Measurements from ENCODE around the gene THBS2.

The THBS2 gene

DNA sequence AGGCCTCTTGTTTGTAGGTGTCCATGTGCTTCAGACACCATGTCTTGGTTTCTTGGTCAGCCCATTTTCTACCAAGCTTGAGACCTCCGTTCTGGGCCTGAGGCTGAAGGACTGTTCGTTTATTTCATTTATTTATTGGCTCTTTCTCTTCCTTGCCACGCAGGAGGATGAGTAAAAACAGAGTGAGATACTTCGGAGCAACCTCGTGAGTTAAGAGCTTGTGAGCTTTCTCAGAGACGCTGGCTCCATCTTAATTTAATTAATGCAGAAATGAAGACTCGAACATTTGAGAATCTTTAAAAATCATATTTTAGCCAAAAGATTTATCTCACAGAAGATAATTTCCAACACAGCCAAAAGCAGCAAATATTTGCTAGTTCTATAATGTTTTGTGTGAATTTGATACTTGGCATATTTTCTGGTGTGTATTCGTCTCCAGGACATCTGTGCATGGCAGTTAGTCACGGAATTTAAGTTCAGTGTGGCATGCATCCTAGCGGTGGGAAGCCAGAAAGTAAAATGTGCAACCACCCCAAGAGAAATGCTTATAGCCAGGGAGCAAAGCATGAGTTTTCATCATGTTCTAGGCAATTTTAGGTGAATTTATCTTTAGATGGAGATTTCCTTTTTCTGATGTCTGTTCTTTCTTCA, 76.0 kb downstream of the THBS2 start:
- DNase-seq, result no peak

DNA sequence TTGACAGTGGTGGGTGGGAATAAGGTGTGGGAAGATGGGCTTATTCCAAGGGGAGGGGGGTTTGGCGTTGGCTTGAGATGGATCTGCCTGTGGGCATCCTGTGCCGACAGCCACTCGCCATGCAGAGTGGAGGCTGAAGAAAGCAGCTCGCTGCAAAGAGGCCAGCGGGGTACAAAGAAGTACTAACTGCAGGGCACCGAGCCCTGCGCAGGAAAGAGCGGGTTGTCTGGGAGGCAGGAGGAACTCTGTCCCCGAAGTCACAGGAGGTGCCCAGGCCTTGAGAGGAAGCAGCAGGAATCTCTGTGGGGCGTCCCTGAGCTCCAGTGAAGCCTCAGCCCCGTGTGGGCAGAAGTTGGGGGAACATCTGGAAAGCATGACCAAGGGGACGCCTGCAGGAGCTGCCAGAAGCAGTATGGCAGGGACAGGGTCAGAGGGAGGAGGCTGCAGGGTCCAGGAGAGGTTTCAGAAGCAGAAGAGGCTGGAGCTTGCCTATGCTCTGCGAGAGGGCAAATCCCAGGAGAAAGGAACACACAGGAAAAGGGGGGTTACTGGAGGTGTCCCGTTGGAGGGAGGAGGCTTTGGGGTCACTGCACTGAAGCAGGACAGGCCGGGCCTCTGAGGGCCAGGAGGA, 77.2 kb downstream of the THBS2 start:
- DNase-seq, result no peak

DNA sequence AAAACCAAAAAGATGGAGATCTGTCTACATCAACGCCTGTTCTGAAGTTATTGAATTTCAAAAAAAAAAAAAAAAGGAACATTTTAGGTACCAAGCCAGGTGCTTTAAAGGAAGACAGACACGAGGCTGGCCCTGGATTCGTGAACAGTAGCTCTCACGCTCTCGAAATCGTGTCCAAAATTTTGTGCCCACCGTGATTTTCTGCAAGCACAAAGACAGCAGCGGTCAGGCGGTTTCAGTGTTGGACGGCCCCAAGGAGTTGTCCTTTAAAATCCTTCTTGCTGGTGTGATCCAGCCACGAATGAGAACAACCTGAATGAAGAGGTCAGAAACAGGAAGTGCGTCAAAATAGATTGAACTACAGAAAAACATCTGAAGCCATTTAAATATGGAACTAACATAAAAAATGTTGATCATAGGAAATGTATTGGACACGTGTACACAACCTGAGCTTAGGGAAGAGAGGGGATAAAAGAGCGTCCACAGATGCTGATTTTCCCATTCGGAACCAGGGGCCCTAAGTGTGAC, 78.2 kb downstream of the THBS2 start:
- DNase-seq, result no peak

DNA sequence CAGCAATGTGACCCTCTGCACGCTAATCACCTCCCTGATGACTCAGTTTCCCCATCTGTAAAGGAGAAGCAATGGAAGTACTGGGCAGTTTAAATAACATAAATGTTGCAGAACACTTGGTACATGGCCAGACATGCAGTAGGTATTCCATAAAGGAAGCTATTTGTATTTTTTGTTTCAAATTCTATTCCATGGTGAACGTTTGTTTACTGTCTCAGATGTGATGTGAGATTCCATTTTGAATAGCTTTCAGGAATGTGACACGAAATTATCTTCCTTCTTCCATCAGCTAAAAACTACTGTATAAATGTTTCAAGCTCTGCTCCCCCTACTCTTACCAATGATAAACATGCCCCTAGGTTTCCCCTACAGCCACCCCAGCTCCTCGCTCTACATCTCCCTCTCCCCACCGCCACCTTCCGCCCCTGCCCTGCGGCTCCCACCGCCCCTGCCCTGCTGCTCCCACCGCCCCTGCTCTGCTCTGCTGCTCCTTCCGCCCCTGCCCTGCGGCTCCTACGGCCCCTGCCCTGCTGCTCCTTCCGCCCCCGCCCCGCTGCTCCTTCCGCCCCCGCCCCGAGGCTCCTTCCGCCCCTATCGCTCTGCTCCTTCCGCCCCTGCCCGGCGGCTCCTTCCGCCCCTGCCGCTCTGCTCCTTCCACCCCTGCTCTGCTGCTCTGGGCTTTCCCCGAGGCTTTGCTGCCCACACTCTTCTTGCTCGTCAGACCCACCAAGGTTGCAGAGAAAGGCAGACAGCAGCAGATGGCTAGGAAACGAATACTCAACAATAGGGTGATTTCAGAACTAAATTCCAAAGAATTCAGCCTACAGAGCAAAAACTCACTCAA, 78.9 kb downstream of the THBS2 start:
- no peak for DNase-seq

DNA sequence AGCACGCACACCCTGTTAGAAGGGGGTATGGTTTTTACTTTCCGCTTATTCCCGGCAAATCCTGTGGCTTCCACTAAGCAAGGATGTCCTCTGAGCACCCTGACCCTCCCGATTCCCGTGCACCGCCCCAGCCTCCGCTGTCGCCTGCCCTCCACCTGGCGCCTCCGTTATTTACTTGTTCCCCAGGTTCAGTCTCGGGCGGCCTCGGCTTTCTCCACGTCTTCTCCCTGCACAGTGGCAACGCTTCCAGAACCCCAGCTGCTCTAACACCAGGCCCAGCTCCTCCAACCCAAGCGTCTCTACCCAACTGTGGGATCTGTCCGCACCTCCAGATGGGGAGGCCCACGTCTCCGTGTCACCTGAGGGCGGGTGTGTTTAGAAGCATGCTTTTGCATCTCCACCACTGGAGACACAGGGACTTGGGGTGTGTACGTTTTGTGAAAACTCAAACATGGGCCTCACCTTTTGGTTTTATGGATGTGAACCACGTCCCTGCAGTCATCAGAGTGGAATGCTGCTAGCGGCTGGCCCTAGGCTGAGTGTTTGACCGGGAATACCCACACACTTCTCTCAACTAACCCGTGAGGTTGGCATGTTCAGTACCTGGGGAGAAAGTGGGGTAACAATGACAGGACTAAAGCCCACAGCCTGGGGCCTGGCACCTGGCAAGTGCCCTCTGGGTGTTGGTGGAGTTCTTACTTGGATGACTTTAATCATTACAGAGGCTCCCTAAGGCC, 79.9 kb downstream of the THBS2 start:
- no peak for DNase-seq

DNA sequence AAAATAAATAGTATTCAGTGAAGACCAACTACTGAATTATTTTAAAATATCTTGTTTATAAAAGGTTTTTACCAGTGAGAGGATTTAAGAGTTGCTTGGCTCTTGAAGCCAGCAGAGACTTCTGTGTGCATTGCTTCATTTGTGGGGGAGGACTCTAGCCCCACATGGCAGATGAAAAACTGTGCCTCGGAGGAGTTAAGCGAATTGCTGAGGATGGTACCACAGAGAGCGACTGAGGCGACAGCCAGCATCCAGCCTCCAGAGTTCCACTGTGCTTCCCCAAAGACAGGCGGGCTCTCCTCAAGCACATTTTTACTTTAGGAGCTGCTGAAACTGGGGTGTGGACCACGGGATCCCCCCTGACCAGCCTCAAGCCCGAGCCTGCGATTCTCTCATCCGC, 80.7 kb downstream of the THBS2 start:
- no peak for DNase-seq

DNA sequence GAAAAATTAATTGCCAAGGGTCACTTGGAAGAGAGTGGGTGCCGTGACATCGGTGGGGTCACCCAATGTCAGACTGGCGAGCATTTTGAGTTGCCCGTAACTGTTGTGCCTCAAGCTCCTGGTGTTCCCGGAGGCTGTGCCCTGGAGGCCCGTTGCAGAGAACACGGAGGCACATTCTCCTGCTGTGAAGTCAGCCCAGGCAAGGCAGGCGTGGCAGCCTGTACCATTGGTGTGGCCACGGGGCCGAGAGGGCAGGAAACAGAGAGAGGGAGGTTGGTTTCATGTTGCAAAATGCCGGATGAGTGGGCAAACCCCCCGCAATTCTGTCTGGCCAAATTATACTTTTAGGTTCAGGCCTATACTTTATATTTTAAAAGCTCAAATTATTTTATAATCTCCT, 81.2 kb downstream of the THBS2 start:
- no peak for DNase-seq

DNA sequence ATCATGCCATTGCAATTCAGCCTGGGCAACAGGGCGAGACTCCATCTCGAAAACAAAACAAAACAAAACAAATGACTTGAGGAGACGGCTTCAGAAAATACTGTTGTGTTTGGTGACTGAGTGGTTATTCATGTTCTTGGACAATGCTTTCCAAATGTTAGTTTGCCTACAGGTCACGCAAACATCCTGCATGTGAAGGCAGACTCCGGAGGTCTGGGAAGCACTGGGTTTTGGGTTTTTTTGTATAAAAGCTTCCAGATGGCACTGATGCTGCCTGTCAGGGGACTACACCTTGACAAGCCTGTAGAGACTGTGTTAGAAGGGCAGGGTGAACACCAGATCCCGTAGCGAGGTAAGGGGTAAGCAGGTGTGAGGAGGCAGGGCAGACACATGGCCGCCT, 81.7 kb downstream of the THBS2 start:
- no peak for DNase-seq

DNA sequence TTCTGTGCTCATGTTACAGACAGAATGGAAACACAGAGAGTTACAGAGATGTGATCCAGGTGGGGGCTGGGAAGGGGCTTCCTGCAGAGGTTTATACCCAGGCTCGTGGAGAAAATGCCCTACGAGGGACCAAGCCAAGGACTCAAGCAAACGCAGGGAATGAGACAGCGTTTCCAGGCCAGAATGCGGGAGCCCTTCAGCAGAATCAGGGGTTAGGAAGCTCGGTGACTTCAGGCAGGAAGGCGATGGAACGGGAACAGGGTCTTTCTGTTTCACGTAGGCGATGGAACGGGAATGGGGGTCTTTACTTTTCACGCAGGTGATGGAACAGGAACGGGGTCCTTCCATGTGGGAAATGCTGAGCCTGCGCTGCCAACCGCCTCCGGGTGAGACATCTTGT, 82.6 kb downstream of the THBS2 start:
- no peak for DNase-seq

- DNase-seq, result no peak
Observed at GRCh38 chr6:169170583-169170955, 83.1 kb downstream of the THBS2 start.

- DNase-seq, result no peak
Observed at GRCh38 chr6:169169941-169170582, 83.6 kb downstream of the THBS2 start.

DNA sequence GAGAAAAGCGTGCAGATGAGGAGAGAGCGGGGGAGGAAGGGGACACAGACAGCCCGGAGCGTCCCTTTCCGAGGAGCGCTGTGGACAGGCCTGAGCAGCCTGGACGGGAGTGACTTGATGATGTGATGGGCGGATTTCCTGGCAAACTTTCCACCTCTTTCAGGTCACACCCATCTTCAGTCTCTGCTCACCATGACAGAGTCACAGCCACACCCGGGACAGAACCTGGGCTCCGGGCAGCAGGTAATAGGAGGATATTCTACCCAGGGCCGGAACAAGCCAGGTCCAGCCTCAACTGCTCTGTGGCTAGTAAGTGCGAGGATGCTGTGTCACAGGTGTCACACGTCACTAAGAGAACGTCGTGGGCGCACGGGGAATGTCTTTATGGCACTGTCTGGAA, 84.3 kb downstream of the THBS2 start:
- DNase-seq, result no peak

DNA sequence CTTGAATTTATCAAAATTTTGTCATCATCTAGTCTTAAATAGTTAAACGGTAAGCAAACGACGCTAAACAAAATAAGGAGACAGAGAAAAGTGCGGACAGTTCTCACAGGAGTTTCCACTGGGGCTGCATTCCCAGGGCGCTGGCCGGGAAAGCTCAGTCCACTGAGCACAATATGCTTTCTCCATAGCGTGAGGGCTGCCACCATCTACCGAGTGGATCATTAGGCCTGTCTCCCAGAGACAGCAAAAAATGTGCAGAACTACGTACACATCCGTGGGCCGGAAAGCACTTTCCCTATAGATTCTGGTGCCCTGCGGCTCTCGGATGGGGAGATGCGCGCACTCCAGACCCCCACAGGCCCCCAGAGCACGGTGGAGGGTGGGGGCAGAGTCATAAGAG, 84.9 kb downstream of the THBS2 start:
- no peak for DNase-seq

DNA sequence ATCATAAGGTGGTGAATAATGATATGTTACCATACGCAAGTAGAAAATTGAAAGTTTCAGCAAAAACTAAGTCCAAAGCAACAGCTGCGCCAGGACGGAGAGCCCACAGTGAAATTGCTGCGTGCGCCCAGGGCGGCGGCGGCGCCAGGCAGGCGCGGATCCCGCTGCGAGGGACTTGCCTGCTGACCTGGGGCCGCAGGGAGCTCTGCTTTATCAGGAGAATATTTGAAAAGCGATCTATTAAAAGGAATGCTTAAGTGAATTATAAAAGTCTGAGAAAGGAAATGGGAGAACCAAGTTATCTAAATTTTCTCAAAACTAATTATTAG, 85.4 kb downstream of the THBS2 start:
- DNase-seq, result no peak

- DNase-seq, result no peak
Observed at GRCh38 chr6:169167581-169168301, 85.9 kb downstream of the THBS2 start.

DNA sequence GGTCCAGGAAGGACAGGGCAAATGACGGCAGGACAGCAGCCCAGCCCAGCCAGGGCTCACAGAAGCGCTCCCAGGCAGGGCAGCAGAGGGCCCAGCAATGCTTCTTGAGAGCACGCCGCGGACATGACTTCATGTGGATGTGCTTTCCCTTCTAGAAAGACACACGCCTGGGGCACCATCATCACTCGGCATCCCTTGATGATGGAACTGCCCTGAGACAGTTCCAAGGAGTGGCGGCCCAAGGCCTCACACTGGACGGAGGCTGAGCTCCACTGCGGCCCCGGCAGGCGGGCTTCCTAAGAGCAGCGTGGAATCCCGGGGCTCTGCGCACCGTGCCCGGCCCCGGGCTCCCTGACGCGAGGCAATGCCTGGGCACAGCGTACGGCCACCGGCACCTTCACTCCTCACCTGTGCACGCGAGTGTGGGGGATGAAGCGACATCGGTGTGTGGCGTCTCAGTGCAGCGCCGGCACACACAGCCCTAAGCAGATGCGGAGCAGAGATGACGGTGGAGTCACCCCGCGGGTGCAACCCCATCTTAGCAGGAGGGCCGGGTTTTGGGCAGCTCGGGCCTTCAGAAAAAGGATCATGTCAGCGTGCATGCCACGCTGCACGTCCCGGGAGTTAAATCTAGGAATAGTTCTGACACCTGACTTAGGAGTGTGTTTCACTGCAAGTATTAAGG, 86.6 kb downstream of the THBS2 start:
- DNase-seq, result no peak

Data from SHP77 treated with DMSO at 0.1 percent for 48 hours (cell line).